Left kidney (tissue), 2 donors: ENCODE results near the gene KCNC1. TPM values are rescaled to one million over a fixed set of nuclear protein-coding genes. Genes with fewer than 3 reads are reported as not detected.

Experiments
- DNase-seq: peaks from one replicate; pipeline ENCODE4 v3.0.0-alpha.2; 2013
- polyA plus RNA-seq: library from polyadenylated mRNA; unstranded; fragments of 120-200 nt; gene quantifications from one replicate; pipeline ENCODE4 v1.2.1, GENCODE V29; 2013; ENCODE audit not compliant: insufficient read length

The KCNC1 gene
- polyA plus RNA-seq, 1 donor: 1.5 TPM

- no peak for DNase-seq
Measured at GRCh38 chr11:17714870-17715269, 19.7 kb upstream of the KCNC1 start.

DNA sequence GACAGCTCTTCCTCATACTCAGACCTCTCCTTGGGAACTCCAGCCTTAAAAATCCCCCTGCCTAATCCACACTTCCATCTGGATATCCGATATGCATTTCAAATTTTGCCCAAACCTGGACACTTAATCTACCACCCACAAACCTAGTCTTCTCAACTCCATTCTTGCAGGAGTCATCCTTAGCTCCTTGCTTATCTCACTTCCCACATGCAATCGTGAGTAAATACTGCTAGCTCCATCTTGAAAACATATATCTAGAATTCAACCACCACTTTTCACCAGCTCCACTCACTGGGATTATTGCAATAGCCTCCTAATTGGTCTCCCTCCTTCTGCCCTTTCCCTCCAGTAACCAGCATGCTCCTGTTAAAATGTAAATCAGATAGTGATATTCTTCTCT is 17.8 kb upstream of the KCNC1 start:
- no peak for DNase-seq

- no peak for DNase-seq
Measured at GRCh38 chr11:17718015-17718414, 16.6 kb upstream of the KCNC1 start.

DNA sequence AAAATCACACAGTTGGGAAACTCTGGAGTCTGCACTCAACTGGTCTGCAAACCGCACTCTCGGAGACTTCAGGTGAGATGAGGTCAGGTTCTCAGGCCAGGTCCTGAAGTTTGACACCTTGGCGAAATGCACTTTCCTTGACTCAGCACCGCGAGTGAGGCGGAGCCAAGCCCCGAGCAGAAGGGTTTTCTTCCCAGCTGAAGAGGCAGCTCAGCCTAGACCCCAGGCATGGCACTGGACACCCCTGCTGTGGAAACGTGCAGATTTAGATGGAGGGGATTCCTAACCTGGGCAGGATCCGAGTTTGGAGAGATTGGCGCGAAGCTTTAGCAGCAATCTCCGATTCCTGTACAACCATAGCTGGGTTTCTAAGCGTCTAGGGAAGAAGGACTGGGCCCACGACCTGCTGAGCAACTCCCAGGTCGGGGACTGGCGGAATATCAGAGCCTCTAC is 16.0 kb upstream of the KCNC1 start:
- no peak for DNase-seq

DNA sequence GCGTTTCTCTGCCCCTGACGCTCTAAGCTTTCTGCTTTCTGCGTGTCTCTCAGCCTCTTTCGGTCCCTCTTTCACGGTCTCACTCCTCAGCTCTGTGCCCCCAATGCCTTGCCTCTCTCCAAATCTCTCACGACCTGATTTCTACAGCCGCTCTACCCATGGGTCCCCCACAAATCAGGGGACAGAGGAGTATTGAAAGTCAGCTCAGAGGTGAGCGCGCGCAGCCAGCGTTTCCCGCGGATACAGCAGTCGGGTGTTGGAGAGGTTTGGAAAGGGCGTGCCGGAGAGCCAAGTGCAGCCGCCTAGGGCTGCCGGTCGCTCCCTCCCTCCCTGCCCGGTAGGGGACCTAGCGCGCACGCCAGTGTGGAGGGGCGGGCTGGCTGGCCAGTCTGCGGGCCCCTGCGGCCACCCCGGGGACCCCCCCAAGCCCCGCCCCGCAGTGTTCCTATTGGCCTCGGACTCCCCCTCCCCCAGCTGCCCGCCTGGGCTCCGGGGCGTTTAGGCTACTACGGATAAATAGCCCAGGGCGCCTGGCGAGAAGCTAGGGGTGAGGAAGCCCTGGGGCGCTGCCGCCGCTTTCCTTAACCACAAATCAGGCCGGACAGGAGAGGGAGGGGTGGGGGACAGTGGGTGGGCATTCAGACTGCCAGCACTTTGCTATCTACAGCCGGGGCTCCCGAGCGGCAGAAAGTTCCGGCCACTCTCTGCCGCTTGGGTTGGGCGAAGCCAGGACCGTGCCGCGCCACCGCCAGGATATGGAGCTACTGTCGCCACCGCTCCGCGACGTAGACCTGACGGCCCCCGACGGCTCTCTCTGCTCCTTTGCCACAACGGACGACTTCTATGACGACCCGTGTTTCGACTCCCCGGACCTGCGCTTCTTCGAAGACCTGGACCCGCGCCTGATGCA is 15.3 kb upstream of the KCNC1 start, which contains the start of gene MYOD1:
MYOD1 (plus strand) TSS at position 544 of the 910 bp plus-strand sequence; CDS start at position 756, 212 bp downstream.
- no peak for DNase-seq

DNA sequence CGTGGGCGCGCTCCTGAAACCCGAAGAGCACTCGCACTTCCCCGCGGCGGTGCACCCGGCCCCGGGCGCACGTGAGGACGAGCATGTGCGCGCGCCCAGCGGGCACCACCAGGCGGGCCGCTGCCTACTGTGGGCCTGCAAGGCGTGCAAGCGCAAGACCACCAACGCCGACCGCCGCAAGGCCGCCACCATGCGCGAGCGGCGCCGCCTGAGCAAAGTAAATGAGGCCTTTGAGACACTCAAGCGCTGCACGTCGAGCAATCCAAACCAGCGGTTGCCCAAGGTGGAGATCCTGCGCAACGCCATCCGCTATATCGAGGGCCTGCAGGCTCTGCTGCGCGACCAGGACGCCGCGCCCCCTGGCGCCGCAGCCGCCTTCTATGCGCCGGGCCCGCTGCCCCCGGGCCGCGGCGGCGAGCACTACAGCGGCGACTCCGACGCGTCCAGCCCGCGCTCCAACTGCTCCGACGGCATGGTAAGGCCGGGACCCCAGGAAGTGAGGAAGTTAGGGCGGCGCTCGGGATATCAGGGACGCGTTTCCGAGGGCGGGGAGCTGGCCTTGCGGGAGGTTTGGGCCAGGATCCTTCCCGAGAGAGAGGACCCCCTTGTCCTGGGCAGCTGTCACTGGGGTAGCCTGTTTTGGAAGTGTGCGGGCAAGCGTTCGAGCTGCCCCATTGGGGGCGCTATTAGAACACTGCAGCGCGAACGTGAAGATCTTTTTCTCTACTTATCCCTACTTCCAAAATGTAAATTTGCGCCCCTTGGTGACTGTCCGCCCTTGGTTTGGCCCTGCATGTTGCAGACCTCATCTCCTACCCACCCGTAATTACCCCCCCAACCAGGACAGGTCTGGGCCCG is 14.4 kb upstream of the KCNC1 start:
- no peak for DNase-seq

DNA sequence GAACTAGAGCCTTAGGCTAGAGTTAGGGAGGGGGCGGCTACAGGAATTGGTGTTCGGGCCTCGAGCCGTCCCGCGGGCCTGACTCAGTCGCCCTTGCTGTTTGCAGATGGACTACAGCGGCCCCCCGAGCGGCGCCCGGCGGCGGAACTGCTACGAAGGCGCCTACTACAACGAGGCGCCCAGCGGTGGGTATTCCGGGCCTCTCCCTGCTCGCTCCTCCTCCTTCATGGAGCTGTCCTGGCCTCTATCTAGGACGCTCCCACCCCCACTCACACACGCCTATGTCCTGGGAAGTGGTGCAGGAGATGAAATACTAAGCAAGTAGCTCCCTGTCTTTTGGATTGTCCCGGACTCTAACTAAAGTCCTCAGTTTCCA is 13.8 kb upstream of the KCNC1 start:
- DNase-seq: no peak

GRCh38 chr11:17721242-17721999 is 13.2 kb upstream of the KCNC1 start:
- no peak for DNase-seq

- no peak for DNase-seq
Measured at GRCh38 chr11:17722000-17722643, 12.5 kb upstream of the KCNC1 start.

GRCh38 chr11:17724020-17724908 is 10.3 kb upstream of the KCNC1 start:
- DNase-seq: no peak

DNA sequence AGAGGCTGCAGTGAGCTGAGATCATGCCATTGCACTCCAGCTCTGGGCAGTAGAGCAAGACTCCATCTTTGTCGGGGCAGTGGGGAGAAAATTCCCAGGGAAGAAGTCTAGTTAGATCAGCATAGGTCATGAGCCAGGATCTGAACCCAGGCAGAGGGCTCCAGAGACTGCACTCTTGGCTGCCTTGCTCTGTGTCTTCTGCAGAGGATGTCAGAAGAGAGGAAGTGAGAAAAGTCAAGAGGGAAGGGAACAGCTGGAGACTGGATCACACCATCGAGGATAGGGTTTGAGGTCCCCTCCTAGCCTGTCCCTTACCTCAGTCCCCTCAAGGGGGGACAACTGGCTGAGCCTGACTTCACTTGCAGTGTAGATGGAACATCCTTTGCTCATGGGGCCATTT is 9.4 kb upstream of the KCNC1 start:
- DNase-seq: no peak

DNA sequence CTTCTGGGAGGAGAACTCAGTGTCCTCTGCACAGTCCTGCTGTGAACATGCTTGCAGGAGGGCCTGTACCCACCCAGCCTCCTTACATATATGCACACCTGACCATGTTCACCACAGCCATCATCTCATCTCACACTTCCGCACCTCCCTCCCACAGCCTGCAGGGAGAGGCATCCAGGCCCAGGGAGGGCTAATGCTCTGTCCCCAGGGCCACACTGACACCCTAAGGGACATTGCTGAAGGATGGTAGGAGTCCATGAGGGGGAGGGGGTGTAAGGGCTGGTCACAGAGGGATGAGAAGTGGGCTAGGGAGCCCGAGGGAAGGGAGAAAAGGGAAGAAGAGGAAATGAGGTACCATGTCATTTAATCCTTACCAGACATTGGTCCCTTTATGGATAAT is 4.4 kb upstream of the KCNC1 start:
- no peak for DNase-seq

DNA sequence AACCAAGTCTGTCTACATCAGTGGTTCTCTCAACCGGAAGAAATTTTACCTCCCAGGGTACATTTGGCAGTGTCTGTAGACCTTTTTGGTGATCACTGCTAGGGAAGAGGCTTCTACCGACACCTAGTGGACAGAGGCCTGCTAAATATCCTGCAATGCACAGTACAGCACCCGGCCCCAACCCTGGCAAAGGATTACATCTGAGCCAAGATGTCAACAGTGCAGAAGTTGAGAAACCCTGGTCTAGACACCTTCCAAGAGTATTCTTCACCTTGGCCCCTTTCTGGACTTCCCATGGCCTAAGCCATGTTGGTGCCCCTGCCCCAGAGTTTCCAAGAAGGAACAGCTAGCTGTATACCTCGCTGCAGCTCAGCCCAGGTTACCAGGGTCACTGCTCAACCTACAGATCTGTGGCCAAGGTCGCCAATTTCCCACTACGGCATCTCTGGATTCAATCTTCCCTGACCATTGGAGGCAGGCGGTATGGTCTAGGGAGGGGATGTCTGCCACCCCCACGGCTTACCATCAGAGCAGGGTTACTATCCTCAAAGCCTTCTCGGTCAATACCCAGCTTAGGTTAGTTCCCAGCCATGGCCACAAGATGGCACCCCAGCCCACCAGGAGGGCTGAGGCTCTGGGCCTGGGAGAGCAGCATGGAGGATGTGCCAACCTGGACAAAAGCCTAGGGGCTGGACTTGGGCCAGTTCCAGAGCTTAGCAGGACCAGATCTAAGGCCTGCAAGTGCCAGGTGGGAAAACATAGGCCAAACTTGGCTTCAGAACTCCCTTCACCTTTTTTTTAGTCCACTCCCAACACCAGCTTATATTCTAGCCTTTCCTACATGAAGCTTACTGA is 3.7 kb upstream of the KCNC1 start:
- DNase-seq: peak; percentile 78

DNA sequence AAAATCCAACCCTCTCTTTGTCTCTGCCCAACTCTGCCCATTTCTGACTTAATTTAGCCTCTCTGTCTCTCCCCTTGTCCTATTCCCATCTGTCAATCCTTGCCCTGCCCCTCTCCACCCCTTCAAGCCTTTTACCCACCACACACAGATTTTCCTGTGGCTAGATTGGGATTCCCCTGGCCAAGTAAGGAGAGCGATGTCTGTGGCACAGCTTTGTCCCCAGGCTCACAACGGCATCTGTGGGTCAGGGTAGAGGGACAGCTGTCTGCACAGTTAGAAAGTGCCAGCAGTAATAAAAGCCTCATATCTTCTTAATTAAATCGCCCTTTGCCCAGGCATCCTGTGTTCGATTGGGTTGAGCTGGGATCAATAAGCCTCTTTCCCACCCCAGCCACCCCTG is 1.3 kb upstream of the KCNC1 start:
- DNase-seq: no peak

DNA sequence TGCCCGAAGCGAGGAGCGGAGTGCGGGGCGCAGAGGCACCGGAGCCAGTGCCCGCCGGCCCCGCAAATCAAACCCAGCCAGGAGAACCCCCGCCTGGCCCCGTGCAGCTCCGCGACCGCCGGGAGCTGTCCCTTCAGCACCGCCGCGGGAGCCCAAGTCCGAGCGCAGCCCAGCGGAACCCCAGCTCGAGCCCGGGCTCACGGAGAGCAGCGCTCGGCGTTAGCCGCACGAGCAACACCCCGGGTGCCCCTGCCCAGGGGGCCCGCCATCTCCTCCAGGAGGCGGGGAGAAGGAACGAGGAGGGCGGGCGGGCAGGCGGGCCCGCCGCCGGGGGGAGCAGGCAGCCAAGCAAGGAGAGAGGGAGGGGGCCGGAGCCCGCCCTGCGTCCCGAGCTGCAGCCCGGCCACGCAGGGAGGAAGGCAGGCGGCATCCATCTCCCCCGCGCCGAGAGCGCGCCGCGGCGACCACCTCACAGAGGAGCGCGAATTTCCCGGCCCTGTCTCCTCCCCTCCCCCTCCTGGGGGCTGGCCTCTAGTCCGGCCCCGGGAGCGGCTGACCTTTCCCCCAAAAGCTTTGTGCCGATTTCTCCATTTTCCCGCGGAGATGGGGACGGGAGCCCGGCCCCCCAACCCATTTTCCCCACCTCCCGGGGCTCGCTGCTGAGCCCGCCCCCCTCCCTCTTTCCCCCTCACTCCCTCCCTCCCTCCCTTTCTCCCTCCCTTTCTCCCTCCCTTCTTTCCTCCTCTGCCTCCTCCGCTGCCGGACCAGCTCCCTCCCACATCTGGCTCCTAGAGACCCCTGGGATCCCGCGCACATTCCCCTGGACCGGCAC is 621 bp downstream of the KCNC1 start:
- peak; percentile 78 for DNase-seq

DNA sequence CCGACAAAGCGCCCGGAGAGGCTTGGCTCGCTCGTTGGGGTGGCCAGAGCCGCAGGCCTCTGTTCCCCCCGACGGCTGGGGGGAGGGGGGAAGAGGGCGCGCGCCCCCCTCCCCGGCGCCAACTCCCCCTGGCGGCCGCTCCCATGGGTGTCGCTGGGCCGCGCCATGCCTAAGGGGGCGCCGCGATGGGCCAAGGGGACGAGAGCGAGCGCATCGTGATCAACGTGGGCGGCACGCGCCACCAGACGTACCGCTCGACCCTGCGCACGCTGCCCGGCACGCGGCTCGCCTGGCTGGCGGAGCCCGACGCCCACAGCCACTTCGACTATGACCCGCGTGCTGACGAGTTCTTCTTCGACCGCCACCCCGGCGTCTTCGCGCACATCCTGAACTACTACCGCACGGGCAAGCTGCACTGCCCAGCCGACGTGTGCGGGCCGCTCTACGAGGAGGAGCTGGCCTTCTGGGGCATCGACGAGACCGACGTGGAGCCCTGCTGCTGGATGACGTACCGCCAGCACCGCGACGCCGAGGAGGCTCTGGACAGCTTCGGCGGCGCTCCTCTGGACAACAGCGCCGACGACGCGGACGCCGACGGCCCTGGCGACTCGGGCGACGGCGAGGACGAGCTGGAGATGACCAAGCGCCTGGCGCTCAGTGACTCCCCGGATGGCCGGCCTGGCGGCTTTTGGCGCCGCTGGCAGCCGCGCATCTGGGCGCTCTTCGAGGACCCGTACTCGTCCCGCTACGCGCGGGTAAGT is 1.4 kb downstream of the KCNC1 start:
- DNase-seq: no peak

DNA sequence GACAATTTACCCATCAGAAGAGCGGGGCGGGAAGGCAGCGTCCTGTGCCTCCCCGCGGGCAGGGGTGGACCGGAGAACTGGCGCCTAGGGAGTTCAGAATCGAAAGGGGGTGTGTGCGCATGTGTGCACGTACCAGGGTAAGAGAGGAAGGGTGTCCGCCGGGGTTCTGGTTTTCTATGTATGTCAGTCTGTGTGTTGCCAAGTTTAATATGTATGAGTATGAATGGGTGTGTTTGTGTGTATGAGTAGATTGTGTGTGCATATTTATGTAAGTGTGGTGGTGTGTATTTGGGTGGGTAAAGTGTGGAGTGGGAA is 2.0 kb downstream of the KCNC1 start:
- no peak for DNase-seq
